Putamen (tissue), 1 donor: ENCODE measurements around the gene MRI1.
"Not testable (repeated sequence)": the region's sequence is repeated elsewhere in the genome, so short reads cannot be mapped to it uniquely, and the experiment has no call there.

Experiments
- DNase-seq: peaks from one replicate; pipeline ENCODE4 v3.0.0-alpha.2; 2016; ENCODE audit warnings: low spot score

The MRI1 gene

GRCh38 chr19:13764101-13764807, at the start of gene MRI1:
MRI1 (plus strand) TSS chr19:13764522; CDS start chr19:13764589, 67 bp downstream.
- peak; percentile 77 for DNase-seq

DNA sequence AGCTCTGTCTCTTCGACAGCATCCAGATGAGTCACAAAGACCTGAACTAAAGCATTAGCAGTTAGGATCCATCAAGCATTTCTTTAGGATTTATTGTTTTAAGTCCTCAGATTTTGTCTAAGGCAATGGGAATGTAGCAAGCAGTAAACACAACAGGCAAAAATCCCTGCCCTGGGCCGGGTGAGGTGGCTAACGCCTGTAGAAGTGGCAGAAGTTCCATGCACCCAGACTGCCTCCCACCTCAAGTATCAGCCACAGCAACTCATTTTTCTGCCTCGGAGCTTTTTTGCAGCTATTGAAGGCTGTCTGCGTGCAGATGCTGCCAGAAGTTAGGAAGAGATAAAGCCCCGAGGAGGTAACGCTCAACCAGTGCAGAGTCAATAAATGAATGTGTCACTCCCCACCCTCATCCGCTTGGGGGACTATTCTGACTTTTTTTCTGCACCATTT, 47.1 kb upstream of the MRI1 start:
- no peak for DNase-seq

- peak; percentile 80 for DNase-seq
These were observed 45.6 kb upstream of the MRI1 start for GRCh38 chr19:13718733-13719132.

DNA sequence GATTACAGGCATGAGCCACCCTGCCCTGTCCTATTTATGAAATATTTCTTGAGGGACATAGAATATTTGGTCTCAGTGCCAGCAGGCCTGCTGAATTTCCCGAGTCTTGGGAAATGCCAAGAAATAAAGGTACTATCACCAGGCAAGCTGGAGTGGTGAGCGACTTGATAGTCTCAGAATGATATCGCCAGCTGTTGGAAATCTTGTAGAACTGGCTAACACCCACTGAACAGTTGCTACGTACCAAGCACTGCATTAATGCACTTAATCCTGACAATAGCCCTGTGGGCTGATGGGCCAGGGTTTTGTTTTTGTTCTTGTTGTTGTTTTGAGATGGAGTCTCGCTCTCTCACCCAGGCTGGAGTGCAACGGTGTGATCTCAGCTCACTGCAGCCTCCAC, 42.2 kb upstream of the MRI1 start:
- DNase-seq, result no peak

- DNase-seq, result no peak
These were observed 41.1 kb upstream of the MRI1 start for GRCh38 chr19:13723206-13723605.

- DNase-seq, result no peak
These were observed 38.0 kb upstream of the MRI1 start for GRCh38 chr19:13726323-13726722.

- no peak for DNase-seq
These were observed 36.5 kb upstream of the MRI1 start for GRCh38 chr19:13727798-13728197.

GRCh38 chr19:13729859-13730258, 34.5 kb upstream of the MRI1 start:
- no peak for DNase-seq

- peak; percentile 98 for DNase-seq
These were observed 33.0 kb upstream of the MRI1 start for GRCh38 chr19:13731147-13731964.

GRCh38 chr19:13732337-13732736, 32.0 kb upstream of the MRI1 start:
- no peak for DNase-seq

DNA sequence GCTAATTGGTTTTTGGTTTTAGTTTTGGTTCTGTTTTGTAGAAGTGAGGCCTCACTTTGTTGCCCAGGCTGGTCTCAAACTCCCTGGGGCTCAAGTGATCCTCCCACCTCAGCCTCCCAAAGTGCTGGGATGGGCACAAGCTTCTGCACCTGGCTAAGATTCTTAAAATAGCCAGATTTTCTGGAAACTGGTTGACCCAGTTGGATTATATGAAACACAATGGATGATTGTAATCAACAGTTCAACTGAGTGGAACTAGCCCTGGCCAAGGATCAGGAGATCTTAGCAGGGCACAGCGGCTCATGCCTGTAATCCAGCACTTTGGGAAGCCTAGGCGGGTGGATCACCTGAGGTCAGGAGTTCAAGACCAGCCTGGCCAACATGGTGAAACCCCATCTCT, 29.6 kb upstream of the MRI1 start:
- no peak for DNase-seq

GRCh38 chr19:13738073-13738472, 26.2 kb upstream of the MRI1 start:
- DNase-seq, result no peak

DNA sequence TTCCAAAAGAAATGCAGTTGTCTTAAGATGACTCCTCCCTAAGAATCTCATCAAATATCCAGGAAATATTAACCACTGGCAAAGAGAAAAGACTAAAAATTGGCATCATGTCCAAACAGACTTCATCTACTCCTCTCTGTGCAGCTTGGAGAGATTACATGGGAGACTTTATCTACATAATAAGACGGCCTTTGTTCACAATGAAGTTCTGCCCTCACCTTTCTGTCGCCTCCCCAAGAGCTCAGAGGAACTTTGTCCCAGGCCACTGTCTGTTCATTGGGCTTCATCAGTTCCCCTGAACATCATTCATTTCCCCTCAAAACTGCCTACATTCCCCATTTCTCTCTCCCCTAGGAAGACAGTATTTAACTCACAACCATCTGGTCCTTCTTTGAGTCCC, 22.4 kb upstream of the MRI1 start:
- DNase-seq, result no peak

- no peak for DNase-seq
These were observed 21.6 kb upstream of the MRI1 start for GRCh38 chr19:13742756-13743155.

- no peak for DNase-seq
These were observed 20.1 kb upstream of the MRI1 start for GRCh38 chr19:13744174-13744573.

DNA sequence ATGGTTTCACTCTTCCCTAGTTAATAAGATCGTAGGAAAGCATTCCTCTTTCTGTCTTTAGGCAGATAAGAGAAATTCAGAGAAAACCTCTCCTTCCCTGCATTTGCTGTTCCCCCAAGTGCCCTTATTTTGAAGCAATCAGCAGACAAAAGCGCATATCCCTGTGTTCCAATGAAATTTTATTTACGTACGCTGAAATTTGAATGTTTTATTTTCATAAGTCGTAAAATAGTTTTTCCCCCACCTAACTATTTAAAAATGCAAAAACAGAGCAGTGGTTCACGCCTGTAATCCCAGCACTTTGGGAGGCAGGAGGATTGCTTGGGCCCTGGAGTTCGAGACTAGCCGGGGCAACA, 17.2 kb upstream of the MRI1 start:
- DNase-seq, result no peak

DNA sequence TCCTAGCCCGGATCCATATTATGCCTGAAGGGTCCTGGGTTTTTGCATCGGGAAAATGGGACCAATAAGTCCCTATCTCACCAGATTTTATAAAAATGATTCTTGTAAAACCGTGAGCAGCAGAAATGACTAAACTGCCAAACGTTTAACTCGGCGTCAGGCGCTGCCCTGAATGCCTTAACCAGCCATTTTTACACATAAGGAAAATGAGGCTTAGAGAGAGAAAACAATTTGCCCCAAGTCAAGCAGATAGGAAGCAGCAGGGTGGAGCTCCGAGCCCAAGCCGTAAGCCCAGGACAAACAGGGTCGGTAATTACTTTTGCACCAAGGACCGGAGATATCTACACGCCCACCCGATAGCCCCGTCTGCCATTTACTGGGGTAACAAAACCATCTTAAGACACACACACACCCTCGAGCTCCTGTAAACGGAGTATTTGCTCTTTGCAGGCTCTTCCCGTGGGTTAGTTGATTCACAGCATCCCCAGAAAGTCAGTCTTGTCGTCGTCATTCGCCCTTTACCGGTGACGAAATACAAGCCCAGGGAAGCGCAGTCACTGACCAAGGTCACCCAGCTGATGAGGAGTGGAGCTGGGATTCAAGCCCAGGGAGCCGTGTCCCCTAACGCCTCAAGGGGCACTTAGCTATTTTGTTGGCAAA, 16.0 kb upstream of the MRI1 start:
- DNase-seq, result no peak

DNA sequence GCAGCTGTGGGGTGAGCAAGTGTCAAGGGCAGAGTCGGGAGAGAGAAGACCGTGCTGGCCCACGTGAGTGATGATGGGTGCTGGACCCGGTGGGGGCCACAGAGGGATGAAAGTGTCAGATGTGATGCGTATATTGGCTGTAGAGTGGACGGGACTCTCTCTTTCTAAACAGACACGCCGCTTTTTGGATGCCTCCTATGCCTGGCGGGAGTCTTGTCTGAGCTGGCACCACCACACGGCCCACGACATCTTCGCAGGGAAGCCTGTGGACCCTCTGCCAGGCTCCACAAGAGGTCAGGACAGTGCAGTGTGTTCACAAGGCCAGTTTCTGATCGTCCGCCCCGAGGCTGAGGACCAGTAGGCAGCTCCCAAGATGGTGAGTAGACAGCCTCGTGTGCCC, 12.9 kb upstream of the MRI1 start:
- DNase-seq, result no peak

- DNase-seq, result not testable (repeated sequence)
These were observed 10.7 kb upstream of the MRI1 start for GRCh38 chr19:13753622-13754021.

DNA sequence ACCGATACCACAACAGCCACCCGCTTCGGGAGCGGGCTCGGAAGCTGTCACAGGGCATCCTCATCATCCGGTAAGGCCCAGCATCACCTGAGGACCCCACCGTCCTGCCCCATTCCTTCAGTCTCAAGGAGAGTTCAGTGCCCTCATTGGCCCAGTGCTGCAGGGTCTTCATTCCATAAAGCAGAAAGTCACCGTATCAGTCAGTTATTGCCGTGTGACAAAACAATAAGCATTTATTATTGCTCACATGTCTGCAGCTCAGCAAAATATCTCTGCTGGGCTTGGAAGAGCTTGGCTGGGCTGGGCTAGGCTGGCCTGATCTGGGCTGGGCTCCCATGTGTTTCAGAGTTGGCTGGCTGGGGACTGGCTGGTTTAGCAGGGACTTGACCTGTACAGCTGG, 8.1 kb upstream of the MRI1 start:
- no peak for DNase-seq

DNA sequence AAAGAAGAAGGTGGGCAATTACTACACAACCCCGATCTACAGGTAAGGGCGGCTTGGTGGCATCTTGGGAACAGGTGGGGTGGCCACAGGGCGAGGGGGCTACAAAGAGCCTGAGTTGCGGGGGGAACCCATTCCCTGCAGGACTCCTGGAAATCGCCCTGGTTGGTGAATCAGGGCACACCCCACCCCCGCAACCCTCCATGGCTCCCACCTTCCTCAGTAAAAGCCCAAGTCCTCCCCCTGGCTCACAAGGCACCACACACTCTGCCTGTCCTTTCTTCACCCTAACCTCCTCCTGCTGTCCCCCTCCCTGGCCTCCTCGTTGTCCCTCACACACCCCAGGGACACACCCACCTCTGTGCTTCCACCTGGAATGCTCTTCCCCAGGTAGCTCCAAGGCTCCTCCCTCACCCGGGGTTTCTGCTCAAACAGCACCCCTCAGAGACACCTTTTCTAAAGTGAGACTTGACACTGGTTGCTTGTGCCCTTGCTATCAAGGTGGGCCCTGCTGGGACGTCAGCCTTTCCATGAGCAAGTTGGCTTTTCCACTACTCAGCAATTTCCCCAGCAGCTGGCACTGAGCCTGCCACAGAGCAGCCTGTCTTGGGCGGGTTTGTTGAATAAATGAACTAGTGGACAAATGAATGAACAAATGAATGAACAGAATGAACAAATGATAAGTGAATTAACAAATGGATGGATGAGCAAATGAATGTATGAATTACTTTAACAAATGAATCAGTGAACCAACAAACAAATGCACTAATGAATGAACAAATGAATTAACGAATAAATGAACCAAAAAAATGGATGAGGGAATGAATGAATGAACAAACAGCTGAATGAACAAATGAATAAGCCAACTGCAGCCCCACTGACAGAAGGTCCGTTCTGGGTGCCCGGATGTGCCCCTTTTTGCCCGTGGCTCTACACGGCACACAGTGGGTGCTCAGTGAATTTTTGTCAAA, 6.2 kb upstream of the MRI1 start:
- no peak for DNase-seq

DNA sequence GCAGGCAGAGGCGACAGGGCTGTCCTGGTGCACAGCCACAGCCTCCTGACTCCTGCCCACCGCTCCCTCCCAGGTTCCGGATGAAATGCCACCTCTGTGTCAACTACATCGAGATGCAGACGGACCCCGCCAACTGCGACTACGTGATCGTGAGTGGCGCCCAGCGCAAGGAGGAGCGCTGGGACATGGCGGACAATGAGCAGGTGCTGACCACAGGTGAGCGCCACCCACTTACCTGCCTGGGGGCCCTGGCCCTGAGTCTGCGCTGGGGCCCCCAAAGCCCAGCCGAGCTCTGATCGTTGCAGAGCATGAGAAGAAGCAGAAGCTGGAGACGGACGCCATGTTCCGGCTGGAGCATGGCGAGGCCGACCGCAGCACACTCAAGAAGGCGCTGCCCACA, 5.5 kb upstream of the MRI1 start:
- DNase-seq, result no peak
